ENCODE results near the gene HYAL2.

The HYAL2 gene

DNA sequence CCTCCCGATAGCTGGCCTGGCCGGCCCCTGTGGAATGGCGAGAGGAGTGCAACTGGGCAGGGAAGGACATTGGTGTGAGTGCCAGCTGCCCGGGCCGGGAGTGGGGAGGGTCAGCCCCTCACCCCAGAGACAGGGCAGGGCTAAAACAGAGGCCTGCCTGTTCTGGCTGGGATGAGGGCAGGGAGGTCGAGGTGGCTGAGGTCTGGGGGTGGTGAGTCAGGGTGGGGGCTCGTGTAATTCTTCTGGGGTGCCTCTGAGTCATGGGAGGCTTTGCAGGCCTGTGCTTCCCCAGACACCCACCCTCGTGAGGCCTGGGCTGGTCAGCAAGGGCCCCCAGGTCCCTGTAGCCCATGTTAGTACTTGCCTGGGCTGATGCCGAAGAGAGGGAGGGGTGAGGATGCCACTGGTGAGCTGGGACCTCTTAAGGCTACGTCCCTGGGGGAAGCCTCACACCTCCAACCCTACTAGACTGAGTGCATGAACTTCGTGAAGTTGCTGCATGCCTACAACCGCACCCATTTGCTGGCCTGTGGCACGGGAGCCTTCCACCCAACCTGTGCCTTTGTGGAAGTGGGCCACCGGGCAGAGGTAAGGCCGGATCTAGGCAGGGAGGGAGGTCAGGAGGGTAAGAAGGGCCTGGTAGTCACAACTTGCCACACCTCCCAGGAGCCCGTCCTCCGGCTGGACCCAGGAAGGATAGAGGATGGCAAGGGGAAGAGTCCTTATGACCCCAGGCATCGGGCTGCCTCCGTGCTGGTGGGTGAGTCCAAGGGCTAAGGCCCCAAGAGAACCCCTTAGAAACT lies 51.9 kb downstream of the HYAL2 start:
- no peak for DNase-seq (ENCODE audit: low spot score)

DNA sequence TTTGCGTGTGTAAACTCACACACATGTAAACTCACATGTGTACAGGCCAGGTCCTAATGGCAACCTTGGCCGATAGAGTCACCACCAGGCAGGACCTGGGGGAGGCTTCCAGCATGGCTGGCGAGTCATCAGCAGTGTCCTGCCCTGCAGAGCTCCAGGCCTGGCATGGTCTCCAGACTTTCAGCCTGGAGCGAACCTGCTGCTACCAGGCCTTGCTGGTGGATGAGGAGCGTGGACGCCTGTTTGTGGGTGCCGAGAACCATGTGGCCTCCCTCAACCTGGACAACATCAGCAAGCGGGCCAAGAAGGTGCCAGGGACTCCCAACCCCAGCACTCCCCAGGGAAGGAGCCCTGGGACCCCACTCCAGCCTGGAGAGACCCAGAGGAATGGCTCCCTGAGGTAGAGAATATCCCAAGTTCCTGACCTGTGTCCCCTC lies 52.5 kb downstream of the HYAL2 start:
- peak; percentile 90 for DNase-seq (ENCODE audit: low spot score)

GRCh38 chr3:50269460-50269859 lies 53.1 kb downstream of the HYAL2 start:
- DNase-seq (ENCODE audit: low spot score): no peak

- DNase-seq (ENCODE audit: low spot score): peak; percentile 74
Observed at GRCh38 chr3:50268703-50269451, 53.7 kb downstream of the HYAL2 start, which contains the start of gene SEMA3B. Gene SEMA3B (plus strand): TSS chr3:50269147. CDS start chr3:50269241, 94 bp downstream.

GRCh38 chr3:50268276-50268675 lies 54.3 kb downstream of the HYAL2 start:
- DNase-seq (ENCODE audit: low spot score): no peak

Measured in hepatic stellate cell (primary cell).